ENCODE results near the gene VPS45.
"Not testable (repeated sequence)": the region's sequence is repeated elsewhere in the genome, so short reads cannot be mapped to it uniquely, and the experiment has no call there.

The VPS45 gene

GRCh38 chr1:150067184-150068108 lies at the start of gene VPS45:
Gene VPS45, plus strand, starts transcription at chr1:150067776. Its CDS starts 82 bp downstream, at chr1:150067858.
- peak; percentile 72 for DNase-seq

- DNase-seq = no peak
Observed at GRCh38 chr1:150018165-150018564, 49.4 kb upstream of the VPS45 start.

- DNase-seq = no peak
Observed at GRCh38 chr1:150020711-150021110, 46.9 kb upstream of the VPS45 start.

- DNase-seq = no peak
Observed at GRCh38 chr1:150021191-150021694, 46.3 kb upstream of the VPS45 start.

- DNase-seq = no peak
Observed at GRCh38 chr1:150022357-150022756, 45.2 kb upstream of the VPS45 start.

- no peak for DNase-seq
Observed at GRCh38 chr1:150024156-150024555, 43.4 kb upstream of the VPS45 start.

GRCh38 chr1:150028322-150028721 lies 39.3 kb upstream of the VPS45 start:
- no peak for DNase-seq

- no peak for DNase-seq
Observed at GRCh38 chr1:150034336-150034735, 33.2 kb upstream of the VPS45 start.

GRCh38 chr1:150049926-150050325 lies 17.6 kb upstream of the VPS45 start:
- DNase-seq = no peak

GRCh38 chr1:150051089-150051373 lies 16.5 kb upstream of the VPS45 start:
- no peak for DNase-seq

GRCh38 chr1:150051905-150052412 lies 15.6 kb upstream of the VPS45 start:
- not testable (repeated sequence) for DNase-seq

GRCh38 chr1:150053926-150054325 lies 13.7 kb upstream of the VPS45 start:
- no peak for DNase-seq

GRCh38 chr1:150055507-150055906 lies 12.1 kb upstream of the VPS45 start:
- not testable (repeated sequence) for DNase-seq

- DNase-seq = no peak
Observed at GRCh38 chr1:150056407-150056806, 11.2 kb upstream of the VPS45 start.

- no peak for DNase-seq
Observed at GRCh38 chr1:150060260-150060659, 7.3 kb upstream of the VPS45 start.

- no peak for DNase-seq
Observed at GRCh38 chr1:150061632-150062101, 5.9 kb upstream of the VPS45 start.

- no peak for DNase-seq
Observed at GRCh38 chr1:150062113-150062512, 5.5 kb upstream of the VPS45 start.

- DNase-seq = no peak
Observed at GRCh38 chr1:150065184-150065871, 2.2 kb upstream of the VPS45 start.

- no peak for DNase-seq
Observed at GRCh38 chr1:150066328-150066727, 1.2 kb upstream of the VPS45 start.

- peak; percentile 7 for DNase-seq
Observed at GRCh38 chr1:150066838-150067183, 765 bp upstream of the VPS45 start.

GRCh38 chr1:150068109-150068435 lies 496 bp downstream of the VPS45 start:
- no peak for DNase-seq

GRCh38 chr1:150069923-150070322 lies 2.3 kb downstream of the VPS45 start:
- DNase-seq = no peak

GRCh38 chr1:150072959-150073358 lies 5.4 kb downstream of the VPS45 start:
- no peak for DNase-seq

GRCh38 chr1:150073516-150073915 lies 5.9 kb downstream of the VPS45 start:
- DNase-seq = no peak

All from activated effector memory CD4-positive, alpha-beta T cell treated with Interleukin-2 at 50 U/mL for 16 hours (primary cell).